BLaER1 treated with 17β-estradiol and CSF1 and Interleukin-3, amounts not matched to agents 10 nM and 100 nM (cell line): ENCODE data around the gene DPY19L2.
"Not testable (repeated sequence)": the region's sequence is repeated elsewhere in the genome, so short reads cannot be mapped to it uniquely, and the experiment has no call there.

Experiments used
- H3K27ac ChIP-seq, 11 experiments: shearing (Covaris generic); formaldehyde crosslinking; 2 replicates each; pipeline ENCODE4 v1.8.1; 2022
- H3K27me3 ChIP-seq, 11 experiments: shearing (Covaris generic); formaldehyde crosslinking; 2 replicates each; pipeline ENCODE4 v1.8.1; 2022
- H3K36me3 ChIP-seq, 11 experiments: shearing (Covaris generic); formaldehyde crosslinking; 2 replicates each; pipeline ENCODE4 v1.8.1; 2022
- H3K4me1 ChIP-seq, 10 experiments: shearing (Covaris generic); formaldehyde crosslinking; 2 replicates each; pipeline ENCODE4 v1.8.1; 2022
- H3K4me2 ChIP-seq, 11 experiments: shearing (Covaris generic); formaldehyde crosslinking; 2 replicates each; pipeline ENCODE4 v1.8.1; 2022
- H3K4me3 ChIP-seq, 10 experiments: shearing (Covaris generic); formaldehyde crosslinking; 2 replicates each; pipeline ENCODE4 v1.8.1; 2022
- H3K9ac ChIP-seq, 11 experiments: shearing (Covaris generic); formaldehyde crosslinking; 2 replicates each; pipeline ENCODE4 v1.8.1; 2022
- H3K9me3 ChIP-seq, 11 experiments: shearing (Covaris generic); formaldehyde crosslinking; replicated peaks in 1 of 11; 2 replicates each; pipeline ENCODE4 v1.8.1; 2022
- H4K20me1 ChIP-seq, 11 experiments: shearing (Covaris generic); formaldehyde crosslinking; 2 replicates each; pipeline ENCODE4 v1.8.1; 2022
- Cebpa-rat ChIP-seq, 11 experiments: shearing (Covaris generic); IDR thresholded peaks; 2 replicates each; pipeline ENCODE4 v1.8.1; 2022

DPY19L2 gene

DNA sequence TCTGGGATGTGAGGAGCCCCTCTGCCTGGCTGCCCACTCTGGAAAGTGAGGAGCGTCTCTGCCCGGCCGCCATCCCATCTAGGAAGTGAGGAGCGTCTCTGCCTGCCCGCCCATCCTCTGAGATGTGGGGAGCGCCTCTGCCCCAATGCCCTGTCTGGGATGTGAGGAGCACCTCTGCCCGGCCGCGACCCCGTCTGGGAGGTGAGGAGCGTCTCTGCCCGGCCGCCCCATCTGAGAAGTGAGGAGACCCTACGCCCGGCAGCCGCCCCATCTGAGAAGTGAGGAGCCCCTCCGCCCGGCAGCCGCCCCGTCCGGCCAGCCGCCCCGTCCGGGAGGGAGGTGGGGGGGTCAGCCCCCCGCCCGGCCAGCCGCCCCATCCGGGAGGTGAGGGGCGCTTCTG, 18.3 kb upstream of the DPY19L2 start:
- not testable (repeated sequence) for H3K4me1 ChIP-seq, H3K36me3 ChIP-seq, H3K4me3 ChIP-seq, H3K27me3 ChIP-seq, H3K9ac ChIP-seq, H4K20me1 ChIP-seq, H3K4me2 ChIP-seq, H3K27ac ChIP-seq, H3K9me3 ChIP-seq

DNA sequence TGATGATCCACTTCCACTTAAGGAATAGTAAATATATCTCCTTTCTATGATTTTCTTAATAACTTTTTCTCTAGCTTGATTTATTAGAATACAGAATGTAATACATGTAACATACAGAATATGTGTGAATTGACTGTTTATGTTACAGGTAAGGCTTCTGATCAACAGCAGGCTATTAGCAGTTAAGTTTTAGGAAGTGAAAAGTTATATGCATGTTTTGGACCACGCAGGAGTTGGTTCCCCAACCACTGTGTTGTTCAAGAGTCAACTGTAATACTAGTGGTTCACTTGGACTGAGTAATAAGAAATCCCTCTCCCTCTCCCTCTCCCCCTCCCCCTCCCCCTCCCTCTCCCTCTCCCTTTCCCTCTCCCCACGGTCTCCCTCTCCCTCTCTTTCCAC, 17.5 kb upstream of the DPY19L2 start:
- H3K9me3 ChIP-seq, H3K4me2 ChIP-seq, H3K9ac ChIP-seq, H3K4me1 ChIP-seq, H3K4me3 ChIP-seq, H3K36me3 ChIP-seq, H4K20me1 ChIP-seq, H3K27me3 ChIP-seq, H3K27ac ChIP-seq: not testable (repeated sequence)

DNA sequence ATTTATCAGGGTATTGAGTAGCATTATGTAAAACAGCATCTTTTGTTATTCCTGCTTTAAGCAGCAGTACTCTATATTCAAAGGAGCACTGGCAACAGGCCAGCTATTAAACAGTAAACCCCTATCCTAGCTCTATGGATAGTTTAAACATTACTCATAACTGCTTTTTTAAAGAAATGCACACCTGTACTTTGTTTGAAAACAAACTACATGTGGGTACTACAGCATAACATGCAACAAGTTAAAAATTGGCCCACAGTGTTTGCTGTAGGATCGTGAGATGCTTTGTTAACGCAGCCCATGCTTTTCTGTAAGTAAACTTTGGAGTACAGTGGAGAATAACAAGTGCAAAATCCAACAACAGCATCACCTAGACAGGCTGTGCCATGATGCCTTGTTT, 14.3 kb upstream of the DPY19L2 start:
- not testable (repeated sequence) for H3K27ac ChIP-seq, H3K4me3 ChIP-seq, H3K9ac ChIP-seq, H3K36me3 ChIP-seq, H3K4me1 ChIP-seq, H4K20me1 ChIP-seq, H3K27me3 ChIP-seq, H3K4me2 ChIP-seq, H3K9me3 ChIP-seq

DNA sequence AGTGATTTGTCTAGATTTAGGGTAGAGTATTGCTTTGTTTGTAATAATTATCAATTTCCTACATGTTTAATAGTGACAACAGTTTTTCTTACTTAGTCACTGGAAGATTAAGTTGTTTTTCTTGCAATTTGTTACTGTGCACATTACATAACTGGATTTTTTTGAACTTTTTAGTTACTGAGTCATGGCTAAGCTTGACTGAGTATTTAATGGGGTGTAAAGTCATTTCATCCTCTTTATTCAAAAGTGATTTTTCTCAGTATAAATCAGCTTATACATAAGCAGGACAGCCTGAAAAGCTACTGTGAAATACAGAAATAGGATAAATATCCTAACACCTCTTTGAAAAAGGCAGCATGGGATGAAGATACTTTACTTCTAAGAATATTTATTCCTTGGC, 12.5 kb upstream of the DPY19L2 start:
- H3K4me1 ChIP-seq, H3K9ac ChIP-seq, H3K9me3 ChIP-seq, H3K36me3 ChIP-seq, H3K27ac ChIP-seq, H3K4me2 ChIP-seq, H4K20me1 ChIP-seq, H3K4me3 ChIP-seq, H3K27me3 ChIP-seq: not testable (repeated sequence)

DNA sequence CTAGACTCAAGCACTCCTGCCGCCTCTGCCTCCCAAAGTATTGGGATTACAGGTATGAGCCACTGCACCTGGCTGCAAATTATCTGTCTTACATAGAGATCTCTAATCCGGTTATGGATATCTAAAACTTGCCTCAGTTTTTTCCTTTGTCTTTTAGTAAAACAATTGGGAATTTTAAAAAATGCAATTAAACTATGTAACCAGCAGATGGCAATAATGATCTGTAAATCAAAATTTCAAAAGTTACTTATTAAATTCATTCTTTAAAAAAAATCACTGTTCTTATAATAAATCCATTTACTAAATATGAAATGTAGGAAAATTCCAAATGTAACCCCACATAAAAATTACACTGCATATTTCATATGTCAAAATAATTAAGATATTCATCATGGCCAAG, 4.3 kb upstream of the DPY19L2 start:
- not testable (repeated sequence) for H3K36me3 ChIP-seq, H3K4me1 ChIP-seq, H3K27ac ChIP-seq, H4K20me1 ChIP-seq, H3K9ac ChIP-seq, H3K4me3 ChIP-seq, H3K4me2 ChIP-seq
- peaks cover 28 to 29% (median 28%) of the 10 kb centered on the region in 11 experiments for H3K27me3 ChIP-seq
- H3K9me3 ChIP-seq, result peaks cover 0 to 13% (median 7%) of the 10 kb centered on the region in 11 experiments; a peak in 13 of 22 replicates

DNA sequence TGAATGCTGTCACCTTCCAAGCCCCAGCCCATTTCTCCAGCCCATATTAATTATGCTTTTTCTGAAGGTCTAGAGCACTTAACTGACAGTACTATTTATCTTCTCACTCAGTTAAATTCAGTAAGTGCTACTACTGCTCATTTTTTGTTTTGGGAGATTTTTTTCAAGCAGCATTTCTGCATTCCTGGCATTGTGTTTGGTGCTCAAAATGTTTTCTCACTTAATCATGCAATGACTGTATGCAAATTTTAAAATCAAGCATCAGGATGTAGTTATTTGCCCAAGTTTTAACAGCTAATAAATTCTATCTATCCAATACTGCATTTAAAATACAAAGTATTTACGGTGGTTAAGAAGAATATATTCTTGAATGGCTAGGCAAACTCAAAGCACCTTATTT, 1.6 kb upstream of the DPY19L2 start:
- H3K9me3 ChIP-seq, result peaks cover 0 to 13% (median 7%) of the 10 kb centered on the region in 11 experiments; a peak in 13 of 22 replicates
- H3K36me3 ChIP-seq, H3K4me2 ChIP-seq, H3K4me1 ChIP-seq, H3K4me3 ChIP-seq, H3K9ac ChIP-seq, H3K27ac ChIP-seq, H4K20me1 ChIP-seq: not testable (repeated sequence)
- peaks cover 35 to 47% (median 44%) of the 10 kb centered on the region in 11 experiments for H3K27me3 ChIP-seq

DNA sequence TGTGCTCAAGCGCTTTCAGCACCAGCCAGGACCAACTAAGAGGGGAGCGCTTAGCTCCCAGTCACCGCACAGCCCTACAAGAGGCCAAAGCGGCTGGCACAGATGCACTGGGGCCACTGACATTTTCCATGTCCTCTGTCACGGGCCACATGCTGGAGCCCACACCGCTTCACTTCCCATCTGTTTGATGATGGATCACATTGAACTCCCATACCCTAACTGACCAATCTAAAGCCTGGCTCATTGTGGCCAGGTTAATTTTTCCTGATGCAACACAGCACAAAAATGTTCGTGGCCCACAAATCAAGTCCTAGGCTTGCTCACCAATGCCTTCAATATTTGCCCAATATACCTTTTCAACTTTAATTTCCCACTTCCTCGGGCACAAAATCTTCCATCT, 1.1 kb upstream of the DPY19L2 start:
- H4K20me1 ChIP-seq, H3K9ac ChIP-seq, H3K4me3 ChIP-seq: not testable (repeated sequence)

DNA sequence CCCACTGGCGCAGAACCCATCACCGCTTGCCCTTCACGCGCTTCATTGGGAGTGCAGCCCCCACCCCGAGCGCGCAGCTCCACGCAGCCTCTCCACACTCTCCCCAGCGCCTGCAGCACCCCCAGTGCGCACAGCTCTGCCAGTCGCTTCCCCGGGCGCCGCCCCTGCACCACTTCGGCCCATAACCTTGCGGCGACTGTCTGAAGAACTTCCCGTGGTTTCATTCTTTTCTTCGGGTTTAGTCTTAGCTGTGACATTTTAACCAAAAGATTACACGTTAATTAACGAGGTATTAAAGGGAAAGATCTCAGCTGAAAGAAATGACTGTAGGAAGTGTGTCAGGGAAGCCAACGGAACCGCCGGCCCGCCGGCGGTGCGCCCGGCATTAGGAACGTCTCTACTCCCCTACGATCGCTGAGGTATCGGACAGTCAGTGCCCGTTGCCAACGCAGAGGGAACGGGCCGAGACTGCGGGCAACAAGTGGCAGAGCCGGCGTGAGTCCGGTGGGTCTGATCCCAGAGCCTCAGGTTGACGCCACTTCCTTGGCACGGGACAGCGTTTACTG, 590 bp upstream of the DPY19L2 start:
- H3K27ac ChIP-seq, H3K36me3 ChIP-seq, H4K20me1 ChIP-seq, H3K9ac ChIP-seq, H3K4me1 ChIP-seq: not testable (repeated sequence)
- Histone ChIP-seq H3K4me2 (peak overlapping the region; percentile 23 to 68 (median 46); a peak in 19 of 22 replicates), H3K4me3 (peak overlapping the region; percentile 22 to 61 (median 46); a peak in 18 of 20 replicates), H3K9me3 (peaks cover 0 to 13% (median 7%) of the 10 kb centered on the region in 11 experiments; a peak in 13 of 22 replicates), H3K27me3 (peaks cover 35 to 47% (median 44%) of the 10 kb centered on the region in 11 experiments)

More for the DNA sequence above, 1.1 kb upstream of the DPY19L2 start:
- not testable (repeated sequence) for H3K4me2 ChIP-seq, H3K4me1 ChIP-seq, H3K27ac ChIP-seq, H3K36me3 ChIP-seq
- Histone ChIP-seq H3K9me3 (peaks cover 0 to 13% (median 7%) of the 10 kb centered on the region in 11 experiments; a peak in 13 of 22 replicates), H3K27me3 (peaks cover 35 to 47% (median 44%) of the 10 kb centered on the region in 11 experiments)

DNA sequence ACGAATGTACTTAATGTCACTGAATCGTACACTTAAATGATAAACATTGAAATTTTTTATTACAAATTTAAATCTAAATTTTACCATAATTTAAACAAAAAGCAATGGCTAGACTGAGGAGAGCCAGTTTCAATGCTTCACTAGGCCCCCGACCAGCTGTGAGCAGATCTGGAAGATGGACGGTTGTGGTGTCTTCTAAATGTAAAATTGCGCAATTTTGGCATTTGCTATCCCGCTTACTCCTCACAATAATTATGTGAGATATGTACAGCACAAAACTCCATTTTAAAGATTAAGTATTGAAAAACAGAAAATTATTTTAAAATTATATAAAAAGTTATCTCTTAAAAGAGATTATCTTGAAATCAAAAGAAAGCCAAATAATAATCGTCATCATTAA, 5.3 kb downstream of the DPY19L2 start:
- H3K9ac ChIP-seq, H3K36me3 ChIP-seq, H3K4me1 ChIP-seq, H4K20me1 ChIP-seq, H3K27ac ChIP-seq, H3K9me3 ChIP-seq, H3K4me3 ChIP-seq, H3K4me2 ChIP-seq: not testable (repeated sequence)
- H3K27me3 ChIP-seq, result peaks cover 12 to 23% (median 21%) of the 10 kb centered on the region in 11 experiments
- TF ChIP-seq Cebpa-rat (IDR thresholded peaks at IDR 0.05), result peak in 8 of 11 experiments; percentile 9 to 66 (median 44); a peak in 10 of 22 replicates

DNA sequence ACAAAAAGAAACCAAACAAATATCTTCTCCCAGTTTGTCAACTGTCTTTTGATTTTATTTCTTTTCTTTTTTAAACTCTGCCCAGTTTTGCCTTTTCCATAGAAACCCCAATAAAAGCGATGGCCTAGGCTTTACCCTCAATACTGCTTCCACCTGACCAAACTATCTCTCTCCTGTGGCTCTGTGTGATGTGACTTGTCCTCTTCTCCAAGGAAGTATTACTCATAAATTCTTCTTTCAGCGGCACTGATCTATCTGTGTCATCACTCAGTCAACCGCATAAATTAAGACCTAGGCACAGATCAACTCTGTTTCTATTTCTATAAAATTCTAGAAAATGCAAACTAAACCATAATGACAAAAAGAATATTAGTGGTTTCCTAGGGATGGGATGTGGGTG, 9.8 kb downstream of the DPY19L2 start:
- not testable (repeated sequence) for H4K20me1 ChIP-seq, H3K9me3 ChIP-seq, H3K4me1 ChIP-seq, H3K4me2 ChIP-seq, H3K9ac ChIP-seq, H3K36me3 ChIP-seq, H3K27ac ChIP-seq, H3K4me3 ChIP-seq, H3K27me3 ChIP-seq

DNA sequence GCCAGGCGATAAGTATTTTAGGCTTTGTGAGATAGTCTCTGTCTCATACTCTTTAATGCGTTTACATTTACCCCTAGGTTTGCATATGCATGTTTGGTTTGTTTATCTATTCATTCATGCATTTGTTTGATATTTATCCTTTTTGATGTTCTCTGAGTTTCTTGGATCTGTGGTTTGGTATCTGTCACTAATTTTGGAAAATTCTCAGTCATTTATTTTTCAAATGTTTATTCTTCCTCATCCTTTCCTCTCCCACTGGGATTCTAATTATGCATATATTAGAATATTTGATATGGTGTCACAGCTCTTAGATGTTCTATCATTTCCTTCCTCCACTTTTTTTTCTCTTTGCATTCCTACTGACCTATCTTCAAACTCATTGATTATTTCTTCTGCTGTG, 11.9 kb downstream of the DPY19L2 start:
- not testable (repeated sequence) for H3K9ac ChIP-seq, H3K36me3 ChIP-seq, H3K4me1 ChIP-seq, H3K27me3 ChIP-seq, H3K4me3 ChIP-seq, H3K27ac ChIP-seq, H4K20me1 ChIP-seq, H3K9me3 ChIP-seq, H3K4me2 ChIP-seq

DNA sequence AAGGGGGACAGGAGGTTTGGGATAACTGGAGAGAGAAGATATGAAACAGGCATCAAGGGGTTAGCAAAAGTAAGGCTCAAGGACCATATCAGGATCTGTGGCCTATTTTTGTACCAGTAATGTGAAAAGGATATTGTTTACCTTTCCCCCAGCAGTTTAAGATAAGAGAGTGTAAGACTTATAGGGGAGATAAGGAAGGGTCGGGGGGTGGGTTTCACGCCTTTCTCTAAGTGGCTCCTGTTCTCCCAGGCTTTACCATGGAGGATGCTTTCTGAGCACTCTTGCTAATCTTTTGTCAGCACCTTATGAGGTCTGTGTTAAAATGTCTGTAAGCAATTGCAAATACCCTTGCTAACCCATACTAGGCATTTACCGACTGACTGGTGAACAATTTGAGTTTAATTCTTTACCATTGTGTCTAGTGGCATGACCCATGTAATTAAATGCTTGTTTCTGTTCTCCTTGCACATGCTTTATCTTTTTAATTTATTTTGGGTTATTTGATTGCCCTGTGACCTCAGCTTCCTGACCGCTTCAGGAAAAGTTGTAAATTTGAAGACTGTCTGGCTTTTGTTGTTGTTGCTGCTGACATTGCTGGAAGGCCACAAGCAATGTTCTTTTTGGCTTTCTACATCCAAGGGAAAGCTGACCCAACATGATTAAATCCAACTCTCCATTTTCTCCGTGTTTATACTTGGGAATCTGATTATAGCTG, 12.6 kb downstream of the DPY19L2 start:
- H3K4me1 ChIP-seq, H3K4me2 ChIP-seq, H3K4me3 ChIP-seq, H3K36me3 ChIP-seq, H3K9me3 ChIP-seq, H4K20me1 ChIP-seq, H3K27ac ChIP-seq, H3K9ac ChIP-seq, H3K27me3 ChIP-seq: not testable (repeated sequence)

DNA sequence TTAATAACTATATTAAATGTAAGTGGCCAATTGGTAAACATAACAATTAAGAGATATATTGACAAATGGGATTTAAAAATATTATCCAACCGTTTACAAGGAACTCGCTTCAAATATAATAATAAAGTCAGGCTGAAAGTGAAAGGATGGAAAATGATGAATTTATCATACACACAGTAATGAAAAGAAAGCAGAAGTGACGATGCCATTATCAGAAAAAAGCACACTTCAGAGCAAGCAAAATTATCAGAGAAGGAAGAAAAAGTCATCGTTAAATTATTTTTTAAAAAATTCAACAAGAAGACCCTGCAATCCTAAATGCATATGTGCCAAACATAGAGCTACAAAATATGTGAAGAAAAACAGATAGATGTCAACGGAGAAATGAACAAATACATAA, 13.8 kb downstream of the DPY19L2 start:
- not testable (repeated sequence) for H3K4me2 ChIP-seq, H3K4me1 ChIP-seq, H3K9ac ChIP-seq, H3K4me3 ChIP-seq, H3K27ac ChIP-seq, H4K20me1 ChIP-seq, H3K36me3 ChIP-seq, H3K9me3 ChIP-seq, H3K27me3 ChIP-seq

DNA sequence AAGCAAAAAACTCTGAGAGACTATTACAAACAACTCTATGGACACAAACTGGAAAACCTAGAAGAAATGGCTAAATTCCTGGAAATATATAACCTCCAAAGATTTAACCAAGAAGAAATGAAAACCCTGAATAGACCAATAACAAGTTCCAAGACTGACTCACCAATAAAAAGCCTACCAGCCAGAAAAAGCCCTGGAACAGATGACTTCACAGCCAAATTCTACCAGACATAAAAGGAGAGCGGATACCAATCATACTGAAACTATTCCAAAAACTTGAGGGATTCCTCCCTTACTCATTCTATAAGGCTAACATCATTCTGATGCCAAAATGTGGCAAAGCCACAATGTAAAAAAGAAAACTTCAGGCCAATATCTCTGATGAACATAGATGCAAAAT, 18.8 kb downstream of the DPY19L2 start:
- H3K36me3 ChIP-seq, H3K27ac ChIP-seq, H3K9me3 ChIP-seq, H3K9ac ChIP-seq, H3K4me1 ChIP-seq, H3K27me3 ChIP-seq, H3K4me2 ChIP-seq, H4K20me1 ChIP-seq, H3K4me3 ChIP-seq: not testable (repeated sequence)
